Measurements from ENCODE around the gene NCAPD2. TPM values are rescaled to one million over a fixed set of nuclear protein-coding genes. Genes with fewer than 3 reads are reported as not detected.

Gene NCAPD2
- total RNA-seq, 2 donors from 2014 or later = 90.3 to 150 TPM

DNA sequence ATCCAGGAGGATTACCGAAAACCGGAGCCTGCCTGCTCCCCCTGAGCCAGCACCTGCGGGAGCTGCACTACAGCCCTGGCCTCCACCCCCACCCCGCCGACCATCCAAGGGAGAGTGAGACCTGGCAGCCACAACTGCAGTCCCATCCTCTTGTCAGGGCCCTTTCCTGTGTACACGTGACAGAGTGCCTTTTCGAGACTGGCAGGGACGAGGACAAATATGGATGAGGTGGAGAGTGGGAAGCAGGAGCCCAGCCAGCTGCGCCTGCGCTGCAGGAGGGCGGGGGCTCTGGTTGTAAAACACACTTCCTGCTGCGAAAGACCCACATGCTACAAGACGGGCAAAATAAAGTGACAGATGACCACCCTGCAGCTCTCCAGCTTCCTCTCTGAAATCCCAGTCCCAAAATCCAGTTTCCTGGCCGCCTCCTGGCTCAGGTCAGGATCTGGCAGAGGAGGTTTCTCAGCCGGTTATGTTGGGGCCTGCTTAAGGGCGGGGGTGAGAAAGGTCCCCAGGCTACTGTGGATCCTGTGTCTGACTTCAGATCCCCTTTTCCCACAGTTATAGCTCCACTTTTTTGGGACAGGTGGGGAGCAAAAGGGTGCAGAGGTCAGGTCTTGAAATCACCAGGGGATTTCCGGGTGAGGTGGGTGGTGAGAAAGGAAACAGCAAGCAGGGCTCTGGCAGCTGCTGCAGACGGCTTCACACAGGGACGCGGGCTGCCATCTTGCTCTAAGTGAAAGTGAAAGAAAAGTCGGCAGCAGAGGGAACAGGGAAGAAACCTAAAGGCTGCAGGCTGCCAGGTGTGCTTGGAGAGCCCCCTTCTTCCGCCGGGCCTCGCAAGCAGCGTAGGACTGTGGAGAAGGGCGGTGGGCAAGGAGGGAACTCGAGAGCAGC, 42.3 kb upstream of the NCAPD2 start, which contains the start of gene TAPBPL:
Gene TAPBPL, plus strand, starts transcription at position 695 of the 897 bp plus-strand sequence. CDS start 207 bp downstream, outside the sequence.
- Histone ChIP-seq H3K4me3 (ENCODE audit: low read length) (peak within 1 kb of the TSS; percentile 33), H3K4me1 (ENCODE audit: control insufficient read depth, insufficient read depth, low read length) (peaks cover 16% of the 10 kb centered on the region), H3K27ac (ENCODE audit: low read depth, low read length) (peak within 1 kb of the TSS; percentile 82), H3K9me3 (ENCODE audit: control insufficient read depth, low read length) (no peaks in the 10 kb centered on the region), H3K27me3 (ENCODE audit: control insufficient read depth, insufficient read depth, low read length, poor library complexity, severe bottlenecking) (no peaks in the 10 kb centered on the region), H3K9ac (ENCODE audit: extremely low read depth, low read length, poor library complexity, severe bottlenecking) (peak within 1 kb of the TSS; percentile 23), H3K36me3 (ENCODE audit: control insufficient read depth, insufficient read depth, low read length) (no peaks in the 10 kb centered on the region)
- Mint-ChIP-seq H3K9me3 (no peaks in the 10 kb centered on the region), H3K4me1 (peaks cover 33% of the 10 kb centered on the region), H3K27me3 (ENCODE audit: insufficient read depth) (no peaks in the 10 kb centered on the region), H3K4me3 (peak within 1 kb of the TSS; percentile 45), H3K27ac (peak within 1 kb of the TSS; percentile 86), H3K36me3 (ENCODE audit: low read depth) (no peaks in the 10 kb centered on the region)
- 45 to 57% methylated on average over 16 to 26 of the region's 27 CpGs for WGBS, 2 experiments (ENCODE audit: insufficient coverage in 1 of 2, insufficient read length in 1 of 2)
- TF ChIP-seq, protein P1, sequence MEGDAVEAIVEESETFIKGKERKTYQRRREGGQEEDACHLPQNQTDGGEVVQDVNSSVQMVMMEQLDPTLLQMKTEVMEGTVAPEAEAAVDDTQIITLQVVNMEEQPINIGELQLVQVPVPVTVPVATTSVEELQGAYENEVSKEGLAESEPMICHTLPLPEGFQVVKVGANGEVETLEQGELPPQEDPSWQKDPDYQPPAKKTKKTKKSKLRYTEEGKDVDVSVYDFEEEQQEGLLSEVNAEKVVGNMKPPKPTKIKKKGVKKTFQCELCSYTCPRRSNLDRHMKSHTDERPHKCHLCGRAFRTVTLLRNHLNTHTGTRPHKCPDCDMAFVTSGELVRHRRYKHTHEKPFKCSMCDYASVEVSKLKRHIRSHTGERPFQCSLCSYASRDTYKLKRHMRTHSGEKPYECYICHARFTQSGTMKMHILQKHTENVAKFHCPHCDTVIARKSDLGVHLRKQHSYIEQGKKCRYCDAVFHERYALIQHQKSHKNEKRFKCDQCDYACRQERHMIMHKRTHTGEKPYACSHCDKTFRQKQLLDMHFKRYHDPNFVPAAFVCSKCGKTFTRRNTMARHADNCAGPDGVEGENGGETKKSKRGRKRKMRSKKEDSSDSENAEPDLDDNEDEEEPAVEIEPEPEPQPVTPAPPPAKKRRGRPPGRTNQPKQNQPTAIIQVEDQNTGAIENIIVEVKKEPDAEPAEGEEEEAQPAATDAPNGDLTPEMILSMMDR (conservative IDR thresholded peaks at IDR 0.05) = no peak
- peak; percentile 87 for DNase-seq

DNA sequence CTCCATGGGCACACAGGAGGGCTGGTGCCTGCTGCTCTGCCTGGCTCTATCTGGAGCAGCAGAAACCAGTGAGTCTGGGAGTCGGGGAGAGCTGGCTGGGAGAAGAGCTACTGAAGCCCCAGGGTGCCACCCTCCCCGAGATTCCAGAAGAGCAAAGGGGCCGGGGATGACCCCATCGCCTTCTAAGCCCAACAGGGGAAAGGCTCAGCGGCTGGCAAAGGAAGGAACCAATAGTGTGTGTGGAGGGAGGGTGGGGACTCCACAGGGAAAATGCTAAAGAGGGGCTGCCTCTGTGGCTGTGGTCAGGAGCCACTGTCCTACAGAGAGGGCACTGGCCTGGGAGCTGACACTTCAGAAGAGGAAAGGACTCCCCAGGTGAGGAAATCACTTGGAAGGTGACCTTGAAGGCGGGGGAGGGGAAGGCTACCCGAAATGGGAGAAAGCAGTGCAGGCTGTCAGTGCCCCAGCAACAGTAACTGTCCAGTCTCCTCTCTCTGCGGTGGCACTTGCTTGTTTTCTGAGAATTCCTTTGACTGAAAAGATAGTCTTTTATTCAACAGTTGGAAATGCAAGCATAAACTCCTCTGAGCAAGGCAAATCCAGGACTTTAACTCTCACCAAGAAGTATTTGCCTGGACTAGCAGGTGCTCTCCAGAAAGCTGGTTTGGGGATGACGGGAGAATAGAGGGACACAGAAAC, 41.5 kb upstream of the NCAPD2 start:
- WGBS, 2 experiments (ENCODE audit: insufficient coverage in 1 of 2, insufficient read length in 1 of 2) = 67 to 77% methylated on average over 7 to 9 of the region's 9 CpGs
- Histone ChIP-seq H3K9ac (ENCODE audit: extremely low read depth, low read length, poor library complexity, severe bottlenecking) (no peak overlapping the region), H3K4me1 (ENCODE audit: control insufficient read depth, insufficient read depth, low read length) (peaks cover 16% of the 10 kb centered on the region), H3K27me3 (ENCODE audit: control insufficient read depth, insufficient read depth, low read length, poor library complexity, severe bottlenecking) (no peaks in the 10 kb centered on the region), H3K9me3 (ENCODE audit: control insufficient read depth, low read length) (no peaks in the 10 kb centered on the region), H3K4me3 (ENCODE audit: low read length) (no peak overlapping the region), H3K36me3 (ENCODE audit: control insufficient read depth, insufficient read depth, low read length) (no peaks in the 10 kb centered on the region), H3K27ac (ENCODE audit: low read depth, low read length) (peak overlapping the region; percentile 18)
- Mint-ChIP-seq H3K9me3 (no peaks in the 10 kb centered on the region), H3K4me1 (peaks cover 33% of the 10 kb centered on the region), H3K27me3 (ENCODE audit: insufficient read depth) (no peaks in the 10 kb centered on the region), H3K27ac (peak overlapping the region; percentile 86), H3K4me3 (peak overlapping the region; percentile 45), H3K36me3 (ENCODE audit: low read depth) (no peaks in the 10 kb centered on the region)
- no peak for DNase-seq
- TF ChIP-seq, protein P1 (conservative IDR thresholded peaks at IDR 0.05) = no peak

DNA sequence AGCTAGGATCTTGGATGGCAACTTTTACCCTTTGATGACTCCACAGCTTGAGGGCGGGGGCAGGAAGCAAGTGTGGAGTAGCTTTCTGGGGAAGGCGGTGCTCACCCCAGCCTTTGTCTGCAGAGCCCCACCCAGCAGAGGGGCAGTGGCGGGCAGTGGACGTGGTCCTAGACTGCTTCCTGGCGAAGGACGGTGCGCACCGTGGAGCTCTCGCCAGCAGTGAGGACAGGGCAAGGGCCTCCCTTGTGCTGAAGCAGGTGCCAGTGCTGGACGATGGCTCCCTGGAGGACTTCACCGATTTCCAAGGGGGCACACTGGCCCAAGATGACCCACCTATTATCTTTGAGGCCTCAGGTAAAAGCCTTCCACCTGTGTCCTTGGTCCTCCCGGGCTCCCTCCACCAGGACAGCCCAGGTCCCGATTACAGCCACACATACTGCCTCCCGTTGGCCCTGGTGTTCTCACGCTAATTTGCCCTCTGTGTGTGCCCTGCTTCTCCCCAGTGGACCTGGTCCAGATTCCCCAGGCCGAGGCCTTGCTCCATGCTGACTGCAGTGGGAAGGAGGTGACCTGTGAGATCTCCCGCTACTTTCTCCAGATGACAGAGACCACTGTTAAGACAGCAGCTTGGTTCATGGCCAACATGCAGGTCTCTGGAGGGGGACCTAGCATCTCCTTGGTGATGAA, 40.8 kb upstream of the NCAPD2 start:
- H3K27me3 ChIP-seq (ENCODE audit: control insufficient read depth, insufficient read depth, low read length, poor library complexity, severe bottlenecking) = no peaks in the 10 kb centered on the region
- H3K9me3 ChIP-seq (ENCODE audit: control insufficient read depth, low read length) = no peaks in the 10 kb centered on the region
- H3K9ac ChIP-seq (ENCODE audit: extremely low read depth, low read length, poor library complexity, severe bottlenecking) = no peak overlapping the region
- no peaks in the 10 kb centered on the region for H3K36me3 Mint-ChIP-seq (ENCODE audit: low read depth)
- WGBS, 2 experiments (ENCODE audit: insufficient coverage in 1 of 2, insufficient read length in 1 of 2) = 95 to 96% methylated on average over 14 to 17 of the region's 17 CpGs
- H3K4me1 ChIP-seq (ENCODE audit: control insufficient read depth, insufficient read depth, low read length) = peaks cover 16% of the 10 kb centered on the region
- peaks cover 30% of the 10 kb centered on the region for H3K4me1 Mint-ChIP-seq
- H3K27ac Mint-ChIP-seq = no peak overlapping the region
- no peaks in the 10 kb centered on the region for H3K27me3 Mint-ChIP-seq (ENCODE audit: insufficient read depth)
- no peak for DNase-seq
- no peak overlapping the region for H3K4me3 Mint-ChIP-seq
- H3K27ac ChIP-seq (ENCODE audit: low read depth, low read length) = no peak overlapping the region
- no peaks in the 10 kb centered on the region for H3K9me3 Mint-ChIP-seq
- TF ChIP-seq, protein P1 (conservative IDR thresholded peaks at IDR 0.05) = no peak
- H3K4me3 ChIP-seq (ENCODE audit: low read length) = no peak overlapping the region
- H3K36me3 ChIP-seq (ENCODE audit: control insufficient read depth, insufficient read depth, low read length) = no peaks in the 10 kb centered on the region
